Measurements from ENCODE around the gene NR2E1.

- TF ChIP-seq EZH2 (IDR thresholded peaks at IDR 0.05; ENCODE audit: low read length), result no peak
- TF ChIP-seq, protein P1, sequence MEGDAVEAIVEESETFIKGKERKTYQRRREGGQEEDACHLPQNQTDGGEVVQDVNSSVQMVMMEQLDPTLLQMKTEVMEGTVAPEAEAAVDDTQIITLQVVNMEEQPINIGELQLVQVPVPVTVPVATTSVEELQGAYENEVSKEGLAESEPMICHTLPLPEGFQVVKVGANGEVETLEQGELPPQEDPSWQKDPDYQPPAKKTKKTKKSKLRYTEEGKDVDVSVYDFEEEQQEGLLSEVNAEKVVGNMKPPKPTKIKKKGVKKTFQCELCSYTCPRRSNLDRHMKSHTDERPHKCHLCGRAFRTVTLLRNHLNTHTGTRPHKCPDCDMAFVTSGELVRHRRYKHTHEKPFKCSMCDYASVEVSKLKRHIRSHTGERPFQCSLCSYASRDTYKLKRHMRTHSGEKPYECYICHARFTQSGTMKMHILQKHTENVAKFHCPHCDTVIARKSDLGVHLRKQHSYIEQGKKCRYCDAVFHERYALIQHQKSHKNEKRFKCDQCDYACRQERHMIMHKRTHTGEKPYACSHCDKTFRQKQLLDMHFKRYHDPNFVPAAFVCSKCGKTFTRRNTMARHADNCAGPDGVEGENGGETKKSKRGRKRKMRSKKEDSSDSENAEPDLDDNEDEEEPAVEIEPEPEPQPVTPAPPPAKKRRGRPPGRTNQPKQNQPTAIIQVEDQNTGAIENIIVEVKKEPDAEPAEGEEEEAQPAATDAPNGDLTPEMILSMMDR (optimal IDR thresholded peaks at IDR 0.05 in 1 of 3, IDR thresholded peaks at IDR 0.05 in 1 of 3, conservative IDR thresholded peaks at IDR 0.05 in 1 of 3; ENCODE audit: extremely low read depth in 1 of 3, insufficient read depth in 2 of 3, low read length in 3 of 3), result no peak
Observed at GRCh38 chr6:108198761-108199498, 33.1 kb downstream of the NR2E1 start.

Measured in keratinocyte (primary cell).